NCI-H82 (cell line): ENCODE results near the gene BMP3.

ENCODE experiments used
- DNase-seq: peaks from one replicate; lab custom pipeline; 2025; lab: John Stamatoyannopoulos, UW

BMP3 gene

GRCh38 chr4:81106150-81106549 lies 75.6 kb downstream of the BMP3 start:
- no peak for DNase-seq
